MM.1S (cell line): ENCODE measurements around the gene TP63.

ENCODE experiments used
- DNase-seq: peaks from one replicate; pipeline ENCODE4 v3.0.0-alpha.2; 2015
- H2AFZ ChIP-seq: fragments of 300-600 bp; sonication (generic); 2 replicates; pipeline ENCODE4 v1.6.0; 2016; ENCODE audit warnings: antibody characterized with exemption, low read length
- H3F3A ChIP-seq: fragments of 300-600 bp; sonication (generic); 2 replicates; pipeline ENCODE4 v1.6.1; 2016; ENCODE audit warnings: mild to moderate bottlenecking, antibody characterized with exemption, low read length, moderate library complexity, mixed read lengths; ENCODE audit not compliant: insufficient read depth
- H3K27ac ChIP-seq: fragments of 300-600 bp; sonication (generic); 2 replicates; pipeline ENCODE4 v1.5.1; 2016; ENCODE audit warnings: mild to moderate bottlenecking, low read length
- H3K27me3 ChIP-seq: fragments of 300-600 bp; sonication (generic); replicated peaks from 2 replicates; pipeline ENCODE4 v1.6.0; 2016; ENCODE audit warnings: low read length; ENCODE audit not compliant: insufficient read depth
- H3K36me3 ChIP-seq: fragments of 300-600 bp; sonication (generic); replicated peaks from 2 replicates; pipeline ENCODE4 v1.6.1; 2016; ENCODE audit warnings: mild to moderate bottlenecking, low read length, mixed read lengths; ENCODE audit not compliant: insufficient read depth
- H3K4me1 ChIP-seq: fragments of 300-600 bp; sonication (generic); 2 replicates; pipeline ENCODE4 v1.6.1; 2016; ENCODE audit warnings: low read length, mixed read lengths
- H3K4me2 ChIP-seq: fragments of 300-600 bp; sonication (generic); 2 replicates; pipeline ENCODE4 v1.6.0; 2016; ENCODE audit warnings: low read depth, low read length
- H3K4me3 ChIP-seq: fragments of 300-600 bp; sonication (generic); 2 replicates; pipeline ENCODE4 v1.5.1; 2016; ENCODE audit warnings: low read length, mixed read lengths
- H3K79me2 ChIP-seq: fragments of 300-600 bp; sonication (generic); 2 replicates; pipeline ENCODE4 v1.6.1; 2016; ENCODE audit warnings: mixed run types, low read length, mixed read lengths
- H3K9ac ChIP-seq: fragments of 300-600 bp; sonication (generic); 2 replicates; pipeline ENCODE4 v1.6.1; 2016; ENCODE audit warnings: low read length, mixed read lengths
- H3K9me2 ChIP-seq: fragments of 300-600 bp; sonication (generic); replicated peaks from 2 replicates; pipeline ENCODE4 v1.6.1; 2016; ENCODE audit warnings: mild to moderate bottlenecking, low read length, mixed read lengths; ENCODE audit not compliant: insufficient read depth
- H3K9me3 ChIP-seq: fragments of 300-600 bp; sonication (generic); replicated peaks from 2 replicates; pipeline ENCODE4 v1.6.1; 2016; ENCODE audit warnings: mild to moderate bottlenecking, low read length, mixed read lengths; ENCODE audit not compliant: insufficient read depth
- H4K20me1 ChIP-seq: fragments of 300-600 bp; sonication (generic); 2 replicates; pipeline ENCODE4 v1.6.1; 2016; ENCODE audit warnings: mild to moderate bottlenecking, low read length, moderate library complexity, mixed read lengths; ENCODE audit not compliant: insufficient read depth
- EZH2 ChIP-seq: fragments of 300-600 bp; sonication (generic); optimal IDR thresholded peaks from 2 replicates; pipeline ENCODE3; 2017; ENCODE audit warnings: low read depth, mild to moderate bottlenecking, antibody characterized with exemption, low read length, mixed read lengths
- EZH2phosphoT487 ChIP-seq: fragments of 300-600 bp; sonication (generic); IDR thresholded peaks from 2 replicates; pipeline ENCODE4 v1.6.1; 2018; ENCODE audit warnings: antibody characterized with exemption, low read length
- TF ChIP-seq, protein P1 (sequence below): fragments of 300-600 bp; sonication (generic); IDR thresholded peaks from 2 replicates; pipeline ENCODE4 v1.5.1; 2016; ENCODE audit warnings: antibody characterized with exemption, low read length, mixed read lengths

TP63 gene

DNA sequence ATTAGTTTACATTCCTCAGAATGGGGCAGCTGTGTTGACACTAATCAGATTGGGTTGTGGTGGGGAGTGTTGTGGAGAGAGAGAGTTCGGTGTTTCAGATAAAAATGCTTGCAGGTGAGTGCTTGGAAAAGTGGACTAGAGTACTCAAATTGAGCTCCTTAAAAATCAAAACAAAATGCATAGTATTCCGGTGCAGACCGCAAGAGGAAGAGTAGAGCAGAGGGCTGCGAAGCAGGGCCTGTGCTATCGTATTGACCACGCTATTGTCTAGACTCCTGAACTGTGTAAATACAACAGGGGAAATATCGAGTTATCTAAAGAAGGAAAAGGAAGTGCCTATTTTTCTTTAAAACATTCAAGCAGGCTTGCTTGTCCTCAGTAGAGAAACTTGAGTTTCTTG, 159.5 kb downstream of the TP63 start:
- Histone ChIP-seq H3K9me3 (no peaks in the 10 kb centered on the region), H3K4me3 (no peak overlapping the region)

DNA sequence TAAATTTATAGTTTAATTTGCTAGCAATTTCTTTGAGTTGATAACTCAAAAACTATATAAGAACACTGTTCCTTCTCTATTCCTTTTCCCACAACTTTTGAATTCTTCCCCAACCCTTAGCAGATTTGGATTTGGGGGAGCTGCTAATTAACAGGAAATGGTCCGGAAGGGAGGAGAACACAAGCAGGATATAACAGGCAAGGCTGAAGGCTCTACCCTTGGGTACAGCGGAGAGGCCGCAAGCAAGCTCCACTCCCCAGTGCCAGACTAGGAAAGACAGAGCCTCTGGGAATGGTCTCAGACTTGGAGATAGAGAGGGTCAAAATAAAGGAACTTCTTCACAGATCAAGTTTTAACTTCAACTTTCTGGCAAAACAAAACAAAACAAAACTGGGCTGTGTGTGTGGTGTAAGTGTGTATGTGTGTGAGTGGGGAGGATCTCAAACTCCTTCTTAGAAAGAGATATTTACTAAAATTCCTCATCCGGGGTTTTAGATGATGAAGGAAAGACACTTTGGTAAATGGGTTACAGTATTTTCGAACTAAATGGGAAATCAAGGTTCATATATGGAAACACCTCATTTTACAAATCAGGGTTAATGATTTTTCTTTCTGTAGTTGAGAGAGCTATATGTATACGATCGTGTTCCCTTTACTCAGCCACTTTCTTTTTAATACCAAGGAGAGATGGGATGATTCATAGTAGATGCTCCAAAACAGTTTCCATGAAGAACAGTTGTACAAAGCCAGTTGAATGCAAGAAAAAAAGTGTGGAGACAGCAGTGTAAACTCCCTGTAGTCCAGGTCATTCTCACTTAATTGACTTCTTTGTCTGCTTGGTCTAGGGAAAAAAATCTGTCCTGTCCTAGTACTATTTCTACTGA, 161.1 kb downstream of the TP63 start:
- H4K20me1 ChIP-seq: no peaks in the 10 kb centered on the region
- TF ChIP-seq EZH2 (no peak), EZH2phosphoT487 (no peak)
- TF ChIP-seq, protein P1, sequence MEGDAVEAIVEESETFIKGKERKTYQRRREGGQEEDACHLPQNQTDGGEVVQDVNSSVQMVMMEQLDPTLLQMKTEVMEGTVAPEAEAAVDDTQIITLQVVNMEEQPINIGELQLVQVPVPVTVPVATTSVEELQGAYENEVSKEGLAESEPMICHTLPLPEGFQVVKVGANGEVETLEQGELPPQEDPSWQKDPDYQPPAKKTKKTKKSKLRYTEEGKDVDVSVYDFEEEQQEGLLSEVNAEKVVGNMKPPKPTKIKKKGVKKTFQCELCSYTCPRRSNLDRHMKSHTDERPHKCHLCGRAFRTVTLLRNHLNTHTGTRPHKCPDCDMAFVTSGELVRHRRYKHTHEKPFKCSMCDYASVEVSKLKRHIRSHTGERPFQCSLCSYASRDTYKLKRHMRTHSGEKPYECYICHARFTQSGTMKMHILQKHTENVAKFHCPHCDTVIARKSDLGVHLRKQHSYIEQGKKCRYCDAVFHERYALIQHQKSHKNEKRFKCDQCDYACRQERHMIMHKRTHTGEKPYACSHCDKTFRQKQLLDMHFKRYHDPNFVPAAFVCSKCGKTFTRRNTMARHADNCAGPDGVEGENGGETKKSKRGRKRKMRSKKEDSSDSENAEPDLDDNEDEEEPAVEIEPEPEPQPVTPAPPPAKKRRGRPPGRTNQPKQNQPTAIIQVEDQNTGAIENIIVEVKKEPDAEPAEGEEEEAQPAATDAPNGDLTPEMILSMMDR: no peak

More for the DNA sequence above, 159.5 kb downstream of the TP63 start:
- Histone ChIP-seq H3K27ac (no peak overlapping the region), H3K27me3 (no peaks in the 10 kb centered on the region), H3K4me2 (no peak overlapping the region), H3F3A (no peaks in the 10 kb centered on the region), H3K9me2 (no peaks in the 10 kb centered on the region), H4K20me1 (no peaks in the 10 kb centered on the region), H3K4me1 (no peaks in the 10 kb centered on the region), H3K79me2 (no peaks in the 10 kb centered on the region), H3K36me3 (no peaks in the 10 kb centered on the region), H2AFZ (no peak overlapping the region), H3K9ac (no peak overlapping the region)
- no peak for DNase-seq
- no peak for TF ChIP-seq EZH2

DNA sequence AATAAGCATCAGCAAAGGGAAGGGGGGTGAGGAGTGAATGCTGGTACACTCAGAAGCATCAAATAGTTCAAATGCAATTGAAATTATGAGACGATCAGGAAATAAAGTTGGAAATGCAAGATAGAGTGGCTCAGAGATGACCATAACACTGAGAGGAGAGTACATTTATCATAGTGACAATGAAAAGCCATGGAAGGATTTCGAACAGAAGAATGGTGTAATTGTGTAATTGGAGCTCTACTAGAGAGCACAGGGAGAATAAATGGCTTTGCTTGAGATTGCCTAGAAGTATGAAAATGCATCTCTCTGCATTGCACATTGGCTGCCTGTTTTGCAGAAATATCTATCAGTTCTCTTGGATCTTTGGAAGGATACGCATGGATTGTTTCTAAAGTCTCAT, 163.3 kb downstream of the TP63 start:
- Histone ChIP-seq H3K4me2 (no peak overlapping the region), H3K27me3 (no peaks in the 10 kb centered on the region), H3K36me3 (no peaks in the 10 kb centered on the region), H4K20me1 (no peaks in the 10 kb centered on the region), H3K27ac (no peak overlapping the region), H3F3A (no peaks in the 10 kb centered on the region), H3K79me2 (no peaks in the 10 kb centered on the region), H3K9me3 (no peaks in the 10 kb centered on the region), H3K4me3 (no peak overlapping the region), H2AFZ (no peak overlapping the region), H3K9ac (no peak overlapping the region), H3K9me2 (no peaks in the 10 kb centered on the region), H3K4me1 (no peaks in the 10 kb centered on the region)
- no peak for DNase-seq
- TF ChIP-seq EZH2phosphoT487 (no peak), EZH2 (no peak)
- TF ChIP-seq, protein P1: no peak

More for the DNA sequence above, 161.1 kb downstream of the TP63 start:
- no peaks in the 10 kb centered on the region for H3F3A ChIP-seq
- H3K36me3 ChIP-seq: no peaks in the 10 kb centered on the region
- no peaks in the 10 kb centered on the region for H3K4me1 ChIP-seq
- H3K27ac ChIP-seq: no peak overlapping the region
- H3K4me2 ChIP-seq: no peak overlapping the region
- no peaks in the 10 kb centered on the region for H3K9me3 ChIP-seq
- H3K4me3 ChIP-seq: no peak overlapping the region
- H3K9me2 ChIP-seq: no peaks in the 10 kb centered on the region
- H3K79me2 ChIP-seq: no peaks in the 10 kb centered on the region
- H3K27me3 ChIP-seq: no peaks in the 10 kb centered on the region
- H3K9ac ChIP-seq: no peak overlapping the region
- no peak for DNase-seq
- no peak overlapping the region for H2AFZ ChIP-seq
